GM18499 (cell line): ENCODE data around the gene PLSCR4.
"Not testable (repeated sequence)": the region's sequence is repeated elsewhere in the genome, so short reads cannot be mapped to it uniquely, and the experiment has no call there.

Source experiments
- ATAC-seq: cut with Tn5 transposase; IDR thresholded peaks from one replicate; pipeline ENCODE4 v1.9.1; 2021; ENCODE audit warnings: moderate number of reproducible peaks; ENCODE audit not compliant: insufficient read depth, unreplicated experiment

Gene PLSCR4

GRCh38 chr3:146250449-146251382, at the start of gene PLSCR4:
Gene PLSCR4, minus strand, starts transcription at chr3:146251105. Its CDS starts 29,034 bp downstream, at chr3:146222071.
- no peak for ATAC-seq

- ATAC-seq: not testable (repeated sequence)
Measured at GRCh38 chr3:146293401-146293800, 42.5 kb upstream of the PLSCR4 start.

GRCh38 chr3:146283781-146284445, 33.0 kb upstream of the PLSCR4 start:
- ATAC-seq: no peak

- no peak for ATAC-seq
Measured at GRCh38 chr3:146280864-146281263, 30.0 kb upstream of the PLSCR4 start.

GRCh38 chr3:146279951-146280350, 29.0 kb upstream of the PLSCR4 start:
- no peak for ATAC-seq

- ATAC-seq: no peak
Measured at GRCh38 chr3:146279013-146279412, 28.1 kb upstream of the PLSCR4 start.

GRCh38 chr3:146277953-146278631, 27.2 kb upstream of the PLSCR4 start:
- ATAC-seq: no peak

GRCh38 chr3:146275476-146275875, 24.6 kb upstream of the PLSCR4 start:
- ATAC-seq: no peak

- no peak for ATAC-seq
Measured at GRCh38 chr3:146274833-146275232, 23.9 kb upstream of the PLSCR4 start.

- no peak for ATAC-seq
Measured at GRCh38 chr3:146273721-146274407, 23.0 kb upstream of the PLSCR4 start.

GRCh38 chr3:146271180-146271579, 20.3 kb upstream of the PLSCR4 start:
- no peak for ATAC-seq

- ATAC-seq: no peak
Measured at GRCh38 chr3:146269271-146269670, 18.4 kb upstream of the PLSCR4 start.

GRCh38 chr3:146268535-146269219, 17.8 kb upstream of the PLSCR4 start:
- no peak for ATAC-seq

- no peak for ATAC-seq
Measured at GRCh38 chr3:146265720-146266119, 14.8 kb upstream of the PLSCR4 start.

GRCh38 chr3:146262371-146263110, 11.6 kb upstream of the PLSCR4 start:
- ATAC-seq: no peak

GRCh38 chr3:146259880-146260589, 9.1 kb upstream of the PLSCR4 start:
- ATAC-seq: no peak

GRCh38 chr3:146256851-146257486, 6.1 kb upstream of the PLSCR4 start:
- ATAC-seq: no peak

GRCh38 chr3:146252445-146252844, 1.5 kb upstream of the PLSCR4 start:
- ATAC-seq: not testable (repeated sequence)
